ENCODE measurements around the gene NEK8. TPM values are rescaled to one million over a fixed set of nuclear protein-coding genes. Genes with fewer than 3 reads are reported as not detected.
"Not testable (repeated sequence)": the region's sequence is repeated elsewhere in the genome, so short reads cannot be mapped to it uniquely, and the experiment has no call there.

NEK8 gene
- total and polyA plus RNA-seq, 2 of the 8 experiments (the other 6 are each of a cell fraction or from before 2014, with no cell fraction given): 14.9 to 23.3 TPM

GRCh38 chr17:28735242-28735722 is 6.7 kb downstream of the NEK8 start (continued):
- TF ChIP-seq JUN (IDR thresholded peaks at IDR 0.05; ENCODE audit: low read depth, low read length): no peak

DNA sequence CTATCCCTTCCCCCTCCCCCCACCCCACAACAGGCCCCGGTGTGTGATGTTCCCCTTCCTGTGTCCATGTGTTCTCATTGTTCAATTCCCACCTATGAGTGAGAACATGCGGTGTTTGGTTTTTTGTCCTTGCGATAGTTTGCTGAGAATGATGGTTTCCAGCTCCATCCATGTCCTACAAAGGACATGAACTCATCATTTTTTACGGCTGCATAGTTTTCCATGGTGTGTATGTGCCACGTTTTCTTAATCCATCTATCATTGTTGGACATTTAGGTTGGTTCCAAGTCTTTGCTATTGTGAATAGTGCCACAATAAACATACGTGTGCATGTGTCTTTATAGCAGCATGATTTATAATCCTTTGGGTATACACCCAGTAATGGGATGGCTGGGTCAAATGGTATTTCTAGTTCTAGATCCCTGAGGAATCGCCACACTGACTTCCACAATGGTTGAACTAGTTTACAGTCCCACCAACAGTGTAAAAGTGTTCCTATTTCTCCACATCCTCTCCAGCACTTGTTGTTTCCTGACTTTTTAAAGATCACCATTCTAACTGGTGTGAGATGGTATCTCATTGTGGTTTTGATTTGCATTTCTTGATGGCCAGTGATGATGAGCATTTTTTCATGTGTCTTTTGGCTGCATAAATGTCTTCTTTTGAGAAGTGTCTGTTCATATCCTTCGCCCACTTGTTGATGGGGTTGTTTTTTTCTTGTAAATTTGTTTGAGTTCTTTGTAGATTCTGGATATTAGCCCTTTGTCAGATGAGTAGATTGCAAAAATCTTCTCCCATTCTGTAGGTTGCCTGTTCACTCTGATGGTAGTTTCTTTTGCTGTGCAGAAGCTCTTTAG is 7.6 kb downstream of the NEK8 start:
- not testable (repeated sequence) for H2AK5ac ChIP-seq (ENCODE audit: low read depth, low read length); H3K4me1 ChIP-seq (replicated peaks in 1 of 4; ENCODE audit: control insufficient read depth in 3 of 4, insufficient read depth in 4 of 4, low read length in 3 of 4); H3K79me1 ChIP-seq (ENCODE audit: low read depth, low read length); H2BK12ac ChIP-seq (ENCODE audit: low read depth, low read length); FAIRE-seq; DNase-seq (ENCODE audit: low read depth in 1 of 2, low spot score in 2 of 2); H3K9me3 ChIP-seq (ENCODE audit: insufficient read depth in 2 of 2, low read depth in 1 of 2, low read length in 1 of 2); H3K27ac ChIP-seq (ENCODE audit: low read depth, low read length); H3K4me2 ChIP-seq (ENCODE audit: insufficient read depth in 1 of 2, low read depth in 2 of 2, low read length in 2 of 2); H3K9ac ChIP-seq (replicated peaks in 1 of 4; ENCODE audit: extremely low read depth in 1 of 4, low read depth in 3 of 4, low read length in 3 of 4); H2BK15ac ChIP-seq (ENCODE audit: low read length); H4K91ac ChIP-seq (replicated peaks; ENCODE audit: insufficient read length, low read length); H3K56ac ChIP-seq (replicated peaks; ENCODE audit: insufficient read length, low read depth, low read length); H3K14ac ChIP-seq (ENCODE audit: insufficient read length); H3K18ac ChIP-seq (ENCODE audit: extremely low read depth, low read length); H2BK20ac ChIP-seq (ENCODE audit: low read length); H3K4ac ChIP-seq (replicated peaks; ENCODE audit: insufficient read length, low read depth, low read length); H4K5ac ChIP-seq (ENCODE audit: insufficient read length, low read depth, low read length); H4K20me1 ChIP-seq (replicated peaks in 1 of 2; ENCODE audit: control insufficient read depth in 1 of 2, insufficient read depth in 2 of 2, low read length in 2 of 2); H2AFZ ChIP-seq (ENCODE audit: low read length); H3K23me2 ChIP-seq (ENCODE audit: low read depth, low read length); H2BK120ac ChIP-seq (replicated peaks; ENCODE audit: low read depth, low read length); H3K27me3 ChIP-seq (replicated peaks in 1 of 4; ENCODE audit: control insufficient read depth in 3 of 4, extremely low read depth in 1 of 4, insufficient read depth in 3 of 4, low read length in 3 of 4); H3K4me3 ChIP-seq (ENCODE audit: extremely low read depth in 1 of 4, insufficient read depth in 2 of 4, low read depth in 3 of 4, low read length in 4 of 4); H3K23ac ChIP-seq (ENCODE audit: insufficient read length); H2BK5ac ChIP-seq (ENCODE audit: low read depth, low read length); H3K79me2 ChIP-seq (ENCODE audit: control insufficient read depth in 1 of 2, insufficient read depth in 2 of 2, low read length in 2 of 2); H4K8ac ChIP-seq (ENCODE audit: extremely low read depth, insufficient read depth, low read length)
- CTCF ChIA-PET (ENCODE audit: partially characterized antibody): interaction anchor here (1.4 to 16.9 kb wide), 4 partner anchors 10 to 143 kb away, joined by 4 to 316 read pairs (median 8); partner anchors contain the start of gene TLCD1
- POLR2A ChIA-PET (ENCODE audit: partially characterized antibody): interaction anchor here (1.2 to 17.6 kb wide), 2 partner anchors 10 to 11 kb away, joined by 7 to 813 read pairs; partner anchors contain the start of gene TRAF4
- peaks cover 9 to 17% (median 13%) of the 10 kb centered on the region in 4 experiments; a peak in 6 of 8 replicates for H3K36me3 ChIP-seq (ENCODE audit: control insufficient read depth in 2 of 4, insufficient read depth in 4 of 4, low read length in 3 of 4)
- 79% methylated on average over 5 of the region's 8 CpGs; no CpG with 5 or more reads in 1 of the 2 experiments for WGBS, 2 experiments (ENCODE audit: extremely low coverage in 1 of 2, insufficient coverage in 1 of 2, insufficient read length in 1 of 2, insufficient replicate concordance in 2 of 2, low coverage in 1 of 2, low lambda C conversion rate in 2 of 2, missing lambda C conversion rate in 1 of 2)
